Measurements from ENCODE around the gene PRKCE.

GRCh38 chr2:45904946-45905631 is 253.6 kb downstream of the PRKCE start:
- TF ChIP-seq POLR2A (IDR thresholded peaks at IDR 0.05; ENCODE audit: low read depth, low read length) = no peak
- no peak for TF ChIP-seq POLR2AphosphoS5 (IDR thresholded peaks at IDR 0.05; ENCODE audit: low read depth, low read length)
- no peak for TF ChIP-seq TAF1 (IDR thresholded peaks at IDR 0.05; ENCODE audit: borderline replicate concordance, low read depth, low read length)
